GM08714 (cell line): ENCODE data around the gene HMCN2.

Experiments
- H3K4me3 ChIP-seq: fragments of 200-500 bp; sonication (Bioruptor generic); 2 replicates; pipeline ENCODE4 v1.5.1; 2014; ENCODE audit warnings: mild to moderate bottlenecking, low read length, inconsistent platforms
- ZNF274 ChIP-seq: IDR thresholded peaks from 2 replicates; pipeline ENCODE4 v1.6.1; 2012; ENCODE audit warnings: mild to moderate bottlenecking, low read depth, low read length

The HMCN2 gene

GRCh38 chr9:130311003-130311402 lies 45.4 kb downstream of the HMCN2 start:
- no peak for TF ChIP-seq ZNF274
- no peak overlapping the region for H3K4me3 ChIP-seq

DNA sequence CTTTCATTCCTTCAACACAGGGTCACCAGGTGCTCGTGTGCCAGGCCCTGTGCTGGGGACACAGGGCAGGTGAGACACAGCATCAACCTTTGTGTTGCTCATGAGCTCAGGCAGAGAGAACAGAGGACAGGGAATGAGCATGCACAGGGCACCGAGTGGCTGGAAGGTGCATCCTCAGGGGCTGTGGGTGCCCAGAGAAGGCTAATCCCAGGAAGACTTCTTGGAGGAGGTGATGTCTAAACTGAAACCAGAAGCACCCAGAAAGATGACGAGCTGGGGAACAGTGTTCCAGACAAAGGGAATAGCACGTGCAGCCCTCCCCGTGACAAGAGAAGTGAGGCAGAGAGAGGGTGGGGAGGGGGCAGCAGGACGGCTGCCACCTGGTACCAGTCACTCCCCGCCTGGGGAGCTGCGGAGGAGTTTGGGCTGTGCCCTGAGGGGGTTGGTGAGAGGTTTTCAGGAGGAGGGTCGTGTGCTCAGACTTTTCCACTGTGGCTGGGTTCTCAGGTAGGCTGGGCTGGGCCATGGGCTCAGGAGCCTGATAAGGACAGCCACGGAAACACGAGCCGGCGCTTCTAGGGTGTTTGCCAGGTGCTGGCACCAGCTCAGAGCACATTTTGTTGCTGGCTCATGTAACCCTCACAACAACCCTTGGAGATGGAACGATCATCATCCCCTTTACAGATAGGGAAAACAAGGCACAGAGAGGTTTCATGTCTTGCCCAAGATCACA lies 46.0 kb downstream of the HMCN2 start:
- no peak for TF ChIP-seq ZNF274
- no peak overlapping the region for H3K4me3 ChIP-seq

DNA sequence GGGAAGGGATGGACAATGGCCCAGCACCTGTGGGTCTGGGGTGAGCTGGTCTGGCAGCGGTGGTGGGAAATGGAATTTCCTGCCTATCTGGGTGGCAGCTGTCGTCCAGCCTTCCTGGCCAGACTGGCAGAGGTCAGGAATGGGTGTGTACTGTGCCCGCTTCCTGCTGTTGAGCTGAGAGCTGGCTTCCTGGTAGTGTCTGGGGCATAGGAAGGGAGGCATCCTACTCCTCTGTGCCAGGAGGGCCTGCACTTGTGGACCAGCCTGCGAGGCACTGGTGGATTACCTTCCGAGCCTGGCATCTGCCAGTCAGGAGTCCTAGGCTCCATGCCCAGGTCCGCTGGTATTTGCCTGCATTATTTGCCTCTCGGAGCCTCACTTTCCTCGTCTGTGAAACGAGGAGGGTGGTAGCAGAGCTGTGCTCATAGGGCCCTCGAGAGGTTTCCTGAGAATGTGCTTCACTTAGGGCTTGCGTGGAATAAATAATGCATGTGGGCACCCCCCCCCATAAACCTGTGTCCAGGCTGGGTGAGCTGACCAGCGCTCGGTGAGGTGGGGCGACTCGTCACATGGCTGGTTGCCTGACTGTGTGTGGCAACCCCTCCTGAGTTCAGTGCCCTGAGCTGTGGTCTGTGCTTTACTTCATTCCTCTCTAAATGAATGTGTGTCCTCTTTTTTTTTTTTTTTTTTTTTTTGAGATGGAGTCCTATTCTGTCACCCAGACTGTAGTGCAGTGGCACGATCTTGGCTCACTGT lies 47.7 kb downstream of the HMCN2 start:
- no peak overlapping the region for H3K4me3 ChIP-seq
- no peak for TF ChIP-seq ZNF274

- H3K4me3 ChIP-seq = no peak overlapping the region
- no peak for TF ChIP-seq ZNF274
Observed at GRCh38 chr9:130315446-130316226, 50.1 kb downstream of the HMCN2 start.

- no peak overlapping the region for H3K4me3 ChIP-seq
- TF ChIP-seq ZNF274 = no peak
Observed at GRCh38 chr9:130316430-130316829, 50.9 kb downstream of the HMCN2 start.

- no peak overlapping the region for H3K4me3 ChIP-seq
- no peak for TF ChIP-seq ZNF274
Observed at GRCh38 chr9:130319300-130319699, 53.7 kb downstream of the HMCN2 start.

- H3K4me3 ChIP-seq = no peak overlapping the region
- no peak for TF ChIP-seq ZNF274
Observed at GRCh38 chr9:130319944-130320712, 54.6 kb downstream of the HMCN2 start.

DNA sequence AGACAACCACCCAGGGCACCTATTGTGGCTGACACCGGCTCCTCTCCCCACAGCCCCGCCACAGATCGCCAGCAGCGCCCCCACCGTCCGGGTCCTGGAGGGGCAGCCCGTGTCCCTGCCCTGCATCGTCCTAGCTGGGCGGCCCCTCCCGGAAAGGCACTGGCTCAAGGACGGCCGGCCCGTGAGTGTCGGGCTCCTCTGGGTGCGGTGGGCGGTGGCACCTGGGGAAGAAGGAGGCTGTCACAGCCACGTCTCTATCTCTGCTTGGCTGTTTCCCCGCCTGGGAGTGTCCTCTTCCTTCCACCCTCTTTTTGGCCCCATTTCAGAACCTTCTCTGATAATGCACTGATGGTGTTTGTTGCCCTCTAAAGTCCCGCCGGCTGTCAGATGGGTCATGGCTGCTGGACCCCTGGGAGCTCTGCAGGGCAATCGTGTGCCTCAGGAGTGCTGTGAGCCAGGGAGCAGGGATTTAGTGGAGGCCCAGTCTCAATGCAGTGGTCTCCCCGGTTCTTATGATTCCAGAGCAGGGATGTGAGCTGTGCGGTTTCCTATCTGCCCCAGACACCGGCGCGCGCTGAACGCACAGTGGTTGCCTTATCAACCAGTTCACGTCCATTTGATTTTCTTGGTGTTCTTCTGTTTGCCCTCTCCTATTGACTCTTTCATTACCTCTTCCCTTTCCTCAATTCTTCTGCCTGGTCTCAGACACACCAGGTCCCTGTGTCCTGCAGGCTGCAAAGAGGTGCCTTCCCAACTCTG lies 55.3 kb downstream of the HMCN2 start:
- no peak overlapping the region for H3K4me3 ChIP-seq
- TF ChIP-seq ZNF274 = no peak

DNA sequence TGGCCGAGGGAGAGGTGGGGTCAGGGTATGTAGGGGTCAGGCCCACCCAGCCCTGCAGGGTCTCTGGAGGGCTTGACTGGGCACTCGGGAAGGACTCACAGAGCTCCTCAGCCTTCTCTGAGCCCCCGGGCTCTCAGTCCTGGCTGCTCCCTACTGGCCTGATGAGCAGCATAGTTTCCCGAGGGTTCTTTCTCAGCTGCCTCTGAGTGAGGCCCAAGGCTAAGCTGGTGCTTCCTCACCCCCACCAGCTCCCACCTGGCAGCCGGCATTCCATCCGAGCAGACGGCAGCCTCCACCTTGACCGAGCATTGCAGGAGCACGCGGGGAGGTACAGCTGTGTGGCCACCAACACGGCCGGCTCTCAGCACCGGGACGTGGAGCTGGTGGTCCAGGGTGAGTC lies 56.0 kb downstream of the HMCN2 start:
- no peak overlapping the region for H3K4me3 ChIP-seq
- TF ChIP-seq ZNF274 = no peak

GRCh38 chr9:130323051-130323745 lies 57.6 kb downstream of the HMCN2 start:
- H3K4me3 ChIP-seq = no peak overlapping the region
- no peak for TF ChIP-seq ZNF274

DNA sequence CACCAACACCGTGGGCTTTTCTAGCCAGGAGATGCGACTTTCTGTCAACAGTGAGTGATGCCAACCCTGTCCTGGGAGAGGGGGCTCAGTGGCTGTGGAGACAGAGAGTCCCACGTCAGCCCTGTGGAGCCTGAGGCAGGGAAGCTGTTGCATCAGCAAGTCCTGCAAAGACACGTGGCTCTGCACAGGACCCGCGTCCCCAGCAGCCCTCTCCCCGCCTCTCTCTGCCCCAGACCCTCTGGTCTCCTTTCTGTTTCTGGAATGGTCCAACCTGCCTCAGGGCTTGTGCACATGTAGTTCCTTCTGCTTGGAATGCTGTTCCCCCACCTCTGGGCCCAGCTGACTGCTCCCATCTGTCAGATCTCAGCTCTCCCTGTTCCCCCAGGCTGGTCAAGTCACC lies 60.4 kb downstream of the HMCN2 start:
- no peak overlapping the region for H3K4me3 ChIP-seq
- TF ChIP-seq ZNF274 = no peak

- H3K4me3 ChIP-seq = no peak overlapping the region
- TF ChIP-seq ZNF274 = no peak
Observed at GRCh38 chr9:130327070-130327780, 61.7 kb downstream of the HMCN2 start.

GRCh38 chr9:130327781-130328348 lies 62.3 kb downstream of the HMCN2 start:
- H3K4me3 ChIP-seq = no peak overlapping the region
- TF ChIP-seq ZNF274 = no peak
